Stimulated activated CD8-positive, alpha-beta memory T cell treated with anti-CD3 and anti-CD28 coated beads, Interleukin-15, amount 100 ng/mL, for 24 hours (primary cell): Measurements from ENCODE around the gene SZRD1.

Source experiments
- DNase-seq: peaks from one replicate; pipeline ENCODE4 v3.0.0-alpha.2; 2020; ENCODE audit warnings: low read depth

Gene SZRD1

GRCh38 chr1:16394977-16395376, 27.9 kb downstream of the SZRD1 start:
- no peak for DNase-seq

GRCh38 chr1:16396591-16396990, 29.5 kb downstream of the SZRD1 start:
- DNase-seq, result no peak

- DNase-seq, result no peak
Measured at GRCh38 chr1:16397120-16397519, 30.1 kb downstream of the SZRD1 start.

- no peak for DNase-seq
Measured at GRCh38 chr1:16398371-16398953, 31.4 kb downstream of the SZRD1 start.

GRCh38 chr1:16402742-16403141, 35.7 kb downstream of the SZRD1 start:
- no peak for DNase-seq

GRCh38 chr1:16405441-16405840, 38.4 kb downstream of the SZRD1 start:
- DNase-seq, result no peak

- DNase-seq, result no peak
Measured at GRCh38 chr1:16406868-16407267, 39.8 kb downstream of the SZRD1 start.

- DNase-seq, result no peak
Measured at GRCh38 chr1:16409536-16410152, 42.6 kb downstream of the SZRD1 start.

- DNase-seq, result no peak
Measured at GRCh38 chr1:16410803-16411202, 43.8 kb downstream of the SZRD1 start.

GRCh38 chr1:16413191-16413590, 46.1 kb downstream of the SZRD1 start:
- no peak for DNase-seq

GRCh38 chr1:16418823-16419425, 51.9 kb downstream of the SZRD1 start:
- no peak for DNase-seq

GRCh38 chr1:16420424-16421118, 53.5 kb downstream of the SZRD1 start:
- DNase-seq, result peak; percentile 11

- no peak for DNase-seq
Measured at GRCh38 chr1:16421201-16421600, 54.2 kb downstream of the SZRD1 start.

GRCh38 chr1:16422041-16422440, 55.0 kb downstream of the SZRD1 start:
- DNase-seq, result no peak

GRCh38 chr1:16425125-16426025, 58.3 kb downstream of the SZRD1 start:
- DNase-seq, result no peak

GRCh38 chr1:16430606-16431005, 63.6 kb downstream of the SZRD1 start:
- no peak for DNase-seq

- no peak for DNase-seq
Measured at GRCh38 chr1:16433030-16433429, 66.0 kb downstream of the SZRD1 start.

- no peak for DNase-seq
Measured at GRCh38 chr1:16434007-16434406, 67.0 kb downstream of the SZRD1 start.

GRCh38 chr1:16434501-16434900, 67.5 kb downstream of the SZRD1 start:
- DNase-seq, result no peak

GRCh38 chr1:16436946-16437474, 70.0 kb downstream of the SZRD1 start, which contains the start of gene SPATA21:
TSS of gene SPATA21 (minus strand) at chr1:16437424. CDS start at chr1:16431371, 6,053 bp downstream.
- no peak for DNase-seq

- no peak for DNase-seq
Measured at GRCh38 chr1:16438516-16438915, 71.5 kb downstream of the SZRD1 start.

GRCh38 chr1:16438924-16439323, 71.9 kb downstream of the SZRD1 start:
- no peak for DNase-seq
